Panc1 (cell line): ENCODE measurements around the gene ARHGAP8. TPM values are rescaled to one million over a fixed set of nuclear protein-coding genes. Genes with fewer than 3 reads are reported as not detected.

Source experiments
- ATAC-seq: fragments of 200-7000 bp; cut with Tn5 transposase; 2 replicates; pipeline ENCODE4 v1.9.1; 2020; ENCODE audit warnings: mild to moderate bottlenecking, moderate library complexity
- BruUV-seq: library from RNA; stranded (reverse); fragments of 400-500 nt; replicated peaks from 2 replicates; lab custom pipeline; 2021; lab: Mats Ljungman, UMichigan
- CTCF ChIA-PET: fragments of 300-600 bp; sonication (Branson Sonifier 250); formaldehyde crosslinking; loops from one replicate; lab custom pipeline; 2022; ENCODE audit warnings: antibody characterized with exemption; lab: Charles Lee
- POLR2A ChIA-PET: fragments of 300-600 bp; sonication (Branson Sonifier 250); formaldehyde crosslinking; loops from one replicate; lab custom pipeline; 2022; ENCODE audit warnings: antibody characterized with exemption; lab: Charles Lee
- DNase-seq: peaks from one replicate; pipeline ENCODE4 v3.0.0-alpha.2; 2010; ENCODE audit warnings: low read depth, low spot score
- H3K27ac ChIP-seq: 2 replicates; pipeline ENCODE4 v1.5.1; 2011; ENCODE audit warnings: mild to moderate bottlenecking, low read length, inconsistent platforms
- H3K27me3 ChIP-seq: fragments of 200-500 bp; sonication (Bioruptor generic); 2 replicates; pipeline ENCODE4 v1.6.0; 2014; ENCODE audit warnings: low read length, inconsistent platforms; ENCODE audit not compliant: control insufficient read depth, insufficient read depth
- H3K36me3 ChIP-seq: fragments of 200-500 bp; sonication (Bioruptor generic); 2 replicates; pipeline ENCODE4 v1.5.1; 2014; ENCODE audit warnings: inconsistent platforms, mild to moderate bottlenecking, low read length, moderate library complexity; ENCODE audit not compliant: control insufficient read depth, insufficient read depth
- H3K4me1 ChIP-seq: 2 replicates; pipeline ENCODE4 v1.5.1; 2011; ENCODE audit warnings: inconsistent platforms, mild to moderate bottlenecking, low read length, moderate library complexity; ENCODE audit not compliant: control insufficient read depth, insufficient read depth
- H3K4me3 ChIP-seq, 2 experiments: 2 replicates each; pipeline ENCODE4 v1.5.1; 2011 to 2012; ENCODE audit warnings: low read depth in 2 of 2, low read length in 2 of 2, mild to moderate bottlenecking in 2 of 2, inconsistent platforms in 1 of 2, moderate library complexity in 1 of 2
- H3K9me3 ChIP-seq: fragments of 200-500 bp; sonication (Bioruptor generic); 2 replicates; pipeline ENCODE4 v1.5.1; 2014; ENCODE audit warnings: low read depth, mild to moderate bottlenecking, inconsistent platforms, low read length, moderate library complexity; ENCODE audit not compliant: control insufficient read depth, insufficient read depth
- POLR2AphosphoS5 ChIP-seq: IDR thresholded peaks from 2 replicates; pipeline ENCODE4 v1.6.1; 2012; ENCODE audit warnings: mild to moderate bottlenecking, low read depth, low read length, moderate library complexity
- SIN3A ChIP-seq: IDR thresholded peaks from 2 replicates; pipeline ENCODE4 v1.6.1; 2012; ENCODE audit warnings: low read depth, mild to moderate bottlenecking, low read length, moderate library complexity, borderline replicate concordance; ENCODE audit not compliant: insufficient read depth
- TCF7L2 ChIP-seq: IDR thresholded peaks from 2 replicates; pipeline ENCODE4 v1.6.1; 2011; ENCODE audit warnings: mild to moderate bottlenecking, low read depth, low read length, inconsistent platforms
- in situ Hi-C: cut with HindIII; loops from 2 replicates; pipeline ENCODE4 v1.10.0; 2016; ENCODE audit warnings: low sequenced_read_pairs, low pct_unique_long_range_greater_than_20kb
- intact Hi-C: fragments of 100-400 bp; cut with micrococcal nuclease; formaldehyde crosslinking; loops from one replicate; pipeline ENCODE4 v1.10.0; 2022; ENCODE audit not compliant: unreplicated experiment
- total RNA-seq: library from RNA; stranded (reverse); gene quantifications from one replicate; pipeline ENCODE4 v1.2.1, GENCODE V29; 2021; ENCODE audit not compliant: unreplicated experiment
- TF ChIP-seq, protein P1 (sequence below), 2 experiments: IDR thresholded peaks; 2 replicates each; pipeline ENCODE4 v1.6.1; 2011 to 2012; ENCODE audit warnings: low read depth in 2 of 2, control low read depth in 1 of 2, low read length in 1 of 2, mild to moderate bottlenecking in 1 of 2, moderate library complexity in 1 of 2; ENCODE audit not compliant: insufficient read depth in 1 of 2
- TF ChIP-seq, protein P2 (sequence below): fragments of 450-650 bp; IDR thresholded peaks from 2 replicates; pipeline ENCODE4 v1.5.1; 2017; ENCODE audit warnings: mild to moderate bottlenecking

Gene ARHGAP8
- total RNA-seq, 1 experiment from 2014 or later, result 9.2 TPM

- no peak for DNase-seq
- no TSS peak for BruUV-seq
- CTCF ChIA-PET, result no interaction called here
- intact Hi-C loops, result no loop called here
- POLR2A ChIA-PET, result no interaction called here
- Histone ChIP-seq H3K36me3 (no peaks in the 10 kb centered on the region), H3K27ac (no peak overlapping the region), H3K4me3 (no peak overlapping the region), H3K4me1 (no peaks in the 10 kb centered on the region), H3K9me3 (no peaks in the 10 kb centered on the region), H3K27me3 (no peaks in the 10 kb centered on the region)
- TF ChIP-seq POLR2AphosphoS5, result no peak
- TF ChIP-seq, protein P1, sequence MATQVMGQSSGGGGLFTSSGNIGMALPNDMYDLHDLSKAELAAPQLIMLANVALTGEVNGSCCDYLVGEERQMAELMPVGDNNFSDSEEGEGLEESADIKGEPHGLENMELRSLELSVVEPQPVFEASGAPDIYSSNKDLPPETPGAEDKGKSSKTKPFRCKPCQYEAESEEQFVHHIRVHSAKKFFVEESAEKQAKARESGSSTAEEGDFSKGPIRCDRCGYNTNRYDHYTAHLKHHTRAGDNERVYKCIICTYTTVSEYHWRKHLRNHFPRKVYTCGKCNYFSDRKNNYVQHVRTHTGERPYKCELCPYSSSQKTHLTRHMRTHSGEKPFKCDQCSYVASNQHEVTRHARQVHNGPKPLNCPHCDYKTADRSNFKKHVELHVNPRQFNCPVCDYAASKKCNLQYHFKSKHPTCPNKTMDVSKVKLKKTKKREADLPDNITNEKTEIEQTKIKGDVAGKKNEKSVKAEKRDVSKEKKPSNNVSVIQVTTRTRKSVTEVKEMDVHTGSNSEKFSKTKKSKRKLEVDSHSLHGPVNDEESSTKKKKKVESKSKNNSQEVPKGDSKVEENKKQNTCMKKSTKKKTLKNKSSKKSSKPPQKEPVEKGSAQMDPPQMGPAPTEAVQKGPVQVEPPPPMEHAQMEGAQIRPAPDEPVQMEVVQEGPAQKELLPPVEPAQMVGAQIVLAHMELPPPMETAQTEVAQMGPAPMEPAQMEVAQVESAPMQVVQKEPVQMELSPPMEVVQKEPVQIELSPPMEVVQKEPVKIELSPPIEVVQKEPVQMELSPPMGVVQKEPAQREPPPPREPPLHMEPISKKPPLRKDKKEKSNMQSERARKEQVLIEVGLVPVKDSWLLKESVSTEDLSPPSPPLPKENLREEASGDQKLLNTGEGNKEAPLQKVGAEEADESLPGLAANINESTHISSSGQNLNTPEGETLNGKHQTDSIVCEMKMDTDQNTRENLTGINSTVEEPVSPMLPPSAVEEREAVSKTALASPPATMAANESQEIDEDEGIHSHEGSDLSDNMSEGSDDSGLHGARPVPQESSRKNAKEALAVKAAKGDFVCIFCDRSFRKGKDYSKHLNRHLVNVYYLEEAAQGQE (IDR thresholded peaks at IDR 0.05; ENCODE audit: insufficient read depth in 1 of 2, low read depth in 2 of 2, low read length in 1 of 2), result no peak
- TF ChIP-seq, protein P2, sequence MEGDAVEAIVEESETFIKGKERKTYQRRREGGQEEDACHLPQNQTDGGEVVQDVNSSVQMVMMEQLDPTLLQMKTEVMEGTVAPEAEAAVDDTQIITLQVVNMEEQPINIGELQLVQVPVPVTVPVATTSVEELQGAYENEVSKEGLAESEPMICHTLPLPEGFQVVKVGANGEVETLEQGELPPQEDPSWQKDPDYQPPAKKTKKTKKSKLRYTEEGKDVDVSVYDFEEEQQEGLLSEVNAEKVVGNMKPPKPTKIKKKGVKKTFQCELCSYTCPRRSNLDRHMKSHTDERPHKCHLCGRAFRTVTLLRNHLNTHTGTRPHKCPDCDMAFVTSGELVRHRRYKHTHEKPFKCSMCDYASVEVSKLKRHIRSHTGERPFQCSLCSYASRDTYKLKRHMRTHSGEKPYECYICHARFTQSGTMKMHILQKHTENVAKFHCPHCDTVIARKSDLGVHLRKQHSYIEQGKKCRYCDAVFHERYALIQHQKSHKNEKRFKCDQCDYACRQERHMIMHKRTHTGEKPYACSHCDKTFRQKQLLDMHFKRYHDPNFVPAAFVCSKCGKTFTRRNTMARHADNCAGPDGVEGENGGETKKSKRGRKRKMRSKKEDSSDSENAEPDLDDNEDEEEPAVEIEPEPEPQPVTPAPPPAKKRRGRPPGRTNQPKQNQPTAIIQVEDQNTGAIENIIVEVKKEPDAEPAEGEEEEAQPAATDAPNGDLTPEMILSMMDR, result no peak
- TF ChIP-seq SIN3A, result no peak
- no peak for TF ChIP-seq TCF7L2
- ATAC-seq, result no peak
- in situ Hi-C loops, result no loop called here
Measured at GRCh38 chr22:44728761-44729324, 23.5 kb upstream of the ARHGAP8 start.

DNA sequence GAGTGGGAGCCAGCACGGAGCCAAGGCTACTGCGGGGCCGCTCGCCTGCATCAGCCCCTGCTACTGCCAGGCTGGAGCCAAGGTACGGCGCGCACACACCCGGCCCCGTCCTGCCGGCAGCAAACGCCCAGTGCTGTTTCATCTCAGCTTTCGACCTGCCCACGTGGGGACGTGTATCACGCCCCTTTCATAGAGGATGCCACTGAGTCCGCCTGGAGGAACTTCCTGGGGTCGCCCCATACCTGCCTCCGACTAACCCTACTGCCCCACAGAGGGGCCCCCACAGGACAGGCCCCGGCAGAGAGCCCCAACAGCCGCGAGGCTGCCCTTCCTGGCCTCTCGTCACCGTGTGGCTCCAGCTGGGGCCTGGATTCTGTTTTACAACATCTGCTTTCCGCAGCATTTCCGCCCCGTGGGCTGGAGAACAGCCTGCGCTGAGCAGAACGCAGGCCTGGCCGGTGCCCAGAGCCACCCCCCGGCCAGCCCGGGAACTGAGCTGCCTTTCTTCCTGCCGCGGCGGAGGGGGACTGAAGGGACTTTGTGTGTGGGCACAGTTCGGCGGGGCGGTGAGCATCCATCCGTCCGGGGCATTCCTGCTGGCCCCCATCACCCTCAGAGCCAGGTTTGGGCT, 22.9 kb upstream of the ARHGAP8 start:
- no peaks in the 10 kb centered on the region for H3K4me1 ChIP-seq
- ATAC-seq, result no peak

More for the DNA sequence above, 22.9 kb upstream of the ARHGAP8 start:
- no peaks in the 10 kb centered on the region for H3K9me3 ChIP-seq
- TF ChIP-seq SIN3A, result no peak
- no peak for TF ChIP-seq POLR2AphosphoS5
- TF ChIP-seq, protein P1 (IDR thresholded peaks at IDR 0.05; ENCODE audit: insufficient read depth in 1 of 2, low read depth in 2 of 2, low read length in 1 of 2), result no peak
- no peak for TF ChIP-seq TCF7L2
- TF ChIP-seq, protein P2, result no peak
- H3K36me3 ChIP-seq, result no peaks in the 10 kb centered on the region
- intact Hi-C loops, result no loop called here
- H3K27ac ChIP-seq, result no peak overlapping the region
- in situ Hi-C loops, result no loop called here
- H3K27me3 ChIP-seq, result no peaks in the 10 kb centered on the region
- BruUV-seq, result no TSS peak
- H3K4me3 ChIP-seq, result no peak overlapping the region
- ChIA-PET CTCF (no interaction called here), POLR2A (no interaction called here)
- no peak for DNase-seq
